Brain microvascular endothelial cell (primary cell): Measurements from ENCODE around the gene PBX3.

Experiments used
- DNase-seq: peaks from one replicate; pipeline ENCODE4 v3.0.0-alpha.2; 2020
- H3K27ac ChIP-seq: fragments of 250-450 bp; sonication (Bioruptor Pico); 2 replicates; pipeline ENCODE4 v1.5.1; 2020; ENCODE audit warnings: mild to moderate bottlenecking, moderate library complexity
- H3K27me3 ChIP-seq: fragments of 250-450 bp; sonication (Bioruptor Pico); replicated peaks from 2 replicates; pipeline ENCODE4 v1.5.1; 2020; ENCODE audit warnings: mild to moderate bottlenecking
- H3K36me3 ChIP-seq: fragments of 250-450 bp; sonication (Bioruptor Pico); replicated peaks from 2 replicates; pipeline ENCODE4 v1.5.1; 2020; ENCODE audit warnings: mild to moderate bottlenecking
- H3K4me3 ChIP-seq: 2 replicates; pipeline ENCODE4 v1.5.1; 2011; ENCODE audit warnings: low read depth, mild to moderate bottlenecking, control low read depth, low read length, moderate library complexity
- in situ Hi-C: cut with HindIII; loops from 2 replicates; pipeline ENCODE4 v1.10.0; 2017; ENCODE audit warnings: low sequenced_read_pairs, low pct_ligation_motif_present
- TF ChIP-seq, protein P1 (sequence below): IDR thresholded peaks from 2 replicates; pipeline ENCODE4 v1.5.1; 2011; ENCODE audit warnings: low read depth, mild to moderate bottlenecking, moderate library complexity, low read length, control low read depth, inconsistent platforms; ENCODE audit errors: missing control alignments

PBX3 gene

DNA sequence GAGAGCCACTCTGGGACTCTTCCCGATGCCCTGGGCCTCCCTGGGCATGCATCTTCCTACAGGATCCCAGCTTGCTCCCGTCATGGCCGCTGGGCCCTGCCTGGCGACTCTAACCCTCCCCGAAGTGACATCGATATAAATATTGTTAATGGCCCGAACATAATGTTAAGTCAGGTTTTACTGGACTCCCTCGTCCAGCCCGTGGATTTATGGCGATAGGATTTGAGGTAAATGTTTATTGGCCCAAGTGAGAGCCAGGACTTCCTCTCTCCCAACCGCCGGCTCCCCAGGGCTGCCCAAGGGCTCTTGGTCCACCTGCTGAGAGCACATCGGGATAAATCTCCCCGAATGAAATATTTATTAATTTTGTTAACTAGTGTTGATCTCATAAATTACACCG, 246.3 kb downstream of the PBX3 start:
- in situ Hi-C loops, result no loop called here
- TF ChIP-seq, protein P1, sequence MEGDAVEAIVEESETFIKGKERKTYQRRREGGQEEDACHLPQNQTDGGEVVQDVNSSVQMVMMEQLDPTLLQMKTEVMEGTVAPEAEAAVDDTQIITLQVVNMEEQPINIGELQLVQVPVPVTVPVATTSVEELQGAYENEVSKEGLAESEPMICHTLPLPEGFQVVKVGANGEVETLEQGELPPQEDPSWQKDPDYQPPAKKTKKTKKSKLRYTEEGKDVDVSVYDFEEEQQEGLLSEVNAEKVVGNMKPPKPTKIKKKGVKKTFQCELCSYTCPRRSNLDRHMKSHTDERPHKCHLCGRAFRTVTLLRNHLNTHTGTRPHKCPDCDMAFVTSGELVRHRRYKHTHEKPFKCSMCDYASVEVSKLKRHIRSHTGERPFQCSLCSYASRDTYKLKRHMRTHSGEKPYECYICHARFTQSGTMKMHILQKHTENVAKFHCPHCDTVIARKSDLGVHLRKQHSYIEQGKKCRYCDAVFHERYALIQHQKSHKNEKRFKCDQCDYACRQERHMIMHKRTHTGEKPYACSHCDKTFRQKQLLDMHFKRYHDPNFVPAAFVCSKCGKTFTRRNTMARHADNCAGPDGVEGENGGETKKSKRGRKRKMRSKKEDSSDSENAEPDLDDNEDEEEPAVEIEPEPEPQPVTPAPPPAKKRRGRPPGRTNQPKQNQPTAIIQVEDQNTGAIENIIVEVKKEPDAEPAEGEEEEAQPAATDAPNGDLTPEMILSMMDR, result no peak

DNA sequence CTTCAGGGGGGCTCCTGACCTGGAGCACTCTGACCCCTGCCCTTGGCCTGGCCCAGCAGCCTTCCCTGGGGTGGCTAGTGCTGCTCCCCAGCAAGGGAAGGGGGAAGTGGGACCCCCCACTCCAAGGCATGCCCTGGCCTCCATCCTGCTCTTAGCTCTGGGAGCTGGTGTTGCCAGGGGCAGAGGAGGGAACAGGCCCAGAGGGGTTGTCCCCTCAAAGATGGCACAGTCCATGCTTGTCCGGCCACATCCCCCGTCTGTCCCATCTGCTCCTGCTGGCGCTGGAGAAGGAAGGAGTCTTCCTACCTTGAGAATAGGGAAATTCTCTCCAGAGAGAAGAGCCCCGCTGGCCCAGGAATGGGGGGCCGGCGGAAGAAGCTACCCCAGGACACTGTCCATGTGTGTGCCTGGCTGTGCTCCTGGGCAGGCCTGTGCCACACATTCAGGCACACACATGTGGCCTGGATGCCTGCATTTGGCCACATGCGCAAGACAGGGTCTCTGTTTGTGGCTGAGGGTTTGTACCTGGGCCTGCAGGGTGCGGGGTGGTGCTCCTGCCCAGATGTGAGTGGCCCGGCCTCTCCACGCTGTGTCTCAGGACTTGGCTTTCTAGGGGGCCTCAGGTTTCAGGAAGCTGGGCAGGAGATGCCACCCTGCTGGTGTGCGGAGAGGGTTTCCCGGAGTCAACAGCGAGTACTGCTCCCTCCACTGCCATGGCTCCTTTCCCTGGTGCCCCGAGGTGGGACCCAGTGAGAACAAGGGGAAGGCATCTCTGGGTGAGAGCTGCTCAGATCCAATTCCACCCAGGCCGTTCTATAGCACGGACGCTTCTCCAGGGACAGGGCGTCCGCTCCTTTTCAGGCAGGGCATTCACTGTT, 247.1 kb downstream of the PBX3 start:
- Histone ChIP-seq H3K36me3 (no peaks in the 10 kb centered on the region), H3K27ac (no peak overlapping the region), H3K4me3 (no peak overlapping the region), H3K27me3 (no peaks in the 10 kb centered on the region)
- in situ Hi-C loops, result no loop called here
- TF ChIP-seq, protein P1, result no peak
- DNase-seq, result no peak

More for the DNA sequence above, 246.3 kb downstream of the PBX3 start:
- no peak for DNase-seq
- no peak overlapping the region for H3K4me3 ChIP-seq
- no peak overlapping the region for H3K27ac ChIP-seq
- no peaks in the 10 kb centered on the region for H3K36me3 ChIP-seq
- H3K27me3 ChIP-seq, result no peaks in the 10 kb centered on the region

DNA sequence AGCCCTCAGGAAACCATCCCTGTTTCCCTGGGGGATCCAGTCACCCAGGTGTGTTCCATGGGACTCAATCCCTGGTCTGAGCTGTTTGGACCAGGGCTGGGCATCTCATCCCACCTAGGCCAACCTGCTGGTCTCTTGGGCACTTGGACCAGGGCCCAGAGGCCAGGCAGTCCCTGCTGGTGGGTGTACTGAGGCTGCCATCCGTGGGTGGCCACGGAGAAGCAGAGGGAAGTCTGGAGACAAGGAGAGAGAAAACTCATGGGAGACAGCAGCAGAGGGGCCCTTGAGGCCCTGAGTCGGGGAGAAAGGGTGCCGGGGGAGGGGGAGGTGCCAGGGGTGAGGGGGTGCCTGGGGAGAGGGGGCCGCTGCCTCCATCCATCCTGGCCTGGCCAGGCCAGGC, 247.8 kb downstream of the PBX3 start:
- no peak for DNase-seq
- Histone ChIP-seq H3K27me3 (no peaks in the 10 kb centered on the region), H3K27ac (no peak overlapping the region), H3K36me3 (no peaks in the 10 kb centered on the region), H3K4me3 (no peak overlapping the region)
- in situ Hi-C loops, result no loop called here
- TF ChIP-seq, protein P1, result no peak

DNA sequence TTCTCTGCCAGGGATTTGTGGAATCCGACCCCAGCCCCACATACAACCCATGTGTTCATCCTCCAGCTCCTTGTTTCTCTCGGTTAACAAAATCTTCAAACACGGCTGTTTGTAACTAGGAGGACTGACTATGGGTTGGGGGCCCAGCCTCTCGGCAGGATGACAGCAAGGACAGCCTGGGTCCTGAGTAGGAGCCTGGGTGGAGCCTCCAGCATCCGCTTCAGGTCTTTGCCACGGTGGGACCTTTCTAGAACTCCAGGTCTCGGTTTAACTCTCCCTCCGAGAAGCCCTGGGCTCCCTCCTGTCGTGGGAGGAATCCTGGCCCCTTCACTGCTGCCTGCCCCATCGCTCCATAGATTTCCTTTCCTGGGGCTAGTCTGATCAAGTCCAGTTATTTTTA, 248.5 kb downstream of the PBX3 start:
- TF ChIP-seq, protein P1, result no peak
- no peaks in the 10 kb centered on the region for H3K36me3 ChIP-seq
- in situ Hi-C loops, result no loop called here
- H3K27me3 ChIP-seq, result no peaks in the 10 kb centered on the region
- DNase-seq, result no peak
- H3K4me3 ChIP-seq, result no peak overlapping the region
- H3K27ac ChIP-seq, result no peak overlapping the region

DNA sequence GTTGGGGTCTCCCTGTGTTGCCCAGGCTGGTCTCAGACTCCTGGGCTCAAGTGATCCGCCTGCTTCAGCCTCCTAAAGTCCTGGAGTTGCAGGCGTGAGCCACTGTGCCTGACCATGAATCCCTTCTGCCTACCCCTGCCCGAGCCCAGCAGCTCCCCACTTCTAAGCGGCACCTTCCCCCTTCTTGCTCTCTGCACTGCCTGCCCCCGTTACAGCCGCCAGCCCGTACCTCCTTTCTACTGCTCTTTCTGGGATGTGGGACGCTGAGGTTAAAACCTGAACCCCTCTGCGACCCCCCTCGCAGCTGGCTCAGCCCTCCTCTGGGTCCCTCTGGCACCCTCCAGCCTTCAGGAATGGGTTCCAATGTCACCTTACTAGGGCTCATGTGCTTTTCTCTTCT, 249.6 kb downstream of the PBX3 start:
- Histone ChIP-seq H3K27ac (no peak overlapping the region), H3K27me3 (no peaks in the 10 kb centered on the region), H3K36me3 (no peaks in the 10 kb centered on the region), H3K4me3 (no peak overlapping the region)
- no peak for DNase-seq
- TF ChIP-seq, protein P1, result no peak
- in situ Hi-C loops, result no loop called here
